HG02571 (cell line): ENCODE data around the gene RELL2.

ENCODE experiments used
- ATAC-seq: cut with Tn5 transposase; IDR thresholded peaks from one replicate; pipeline ENCODE4 v1.9.1; 2021; ENCODE audit warnings: mild to moderate bottlenecking, moderate library complexity; ENCODE audit not compliant: unreplicated experiment

RELL2 gene

GRCh38 chr5:141672841-141673813 lies 36.3 kb downstream of the RELL2 start:
- no peak for ATAC-seq

GRCh38 chr5:141674747-141675146 lies 38.0 kb downstream of the RELL2 start:
- ATAC-seq, result no peak

- ATAC-seq, result no peak
Measured at GRCh38 chr5:141675672-141676071, 38.9 kb downstream of the RELL2 start.

GRCh38 chr5:141677415-141677814 lies 40.6 kb downstream of the RELL2 start:
- ATAC-seq, result no peak

- ATAC-seq, result no peak
Measured at GRCh38 chr5:141680178-141680577, 43.4 kb downstream of the RELL2 start.

GRCh38 chr5:141680751-141681201 lies 44.0 kb downstream of the RELL2 start:
- no peak for ATAC-seq

- ATAC-seq, result no peak
Measured at GRCh38 chr5:141681295-141681694, 44.5 kb downstream of the RELL2 start.

GRCh38 chr5:141681695-141682641 lies 45.2 kb downstream of the RELL2 start, which contains the start of gene ARAP3:
Gene ARAP3, minus strand, starts transcription at chr5:141682230. Its CDS starts 1,744 bp downstream, at chr5:141680486.
- ATAC-seq, result no peak

GRCh38 chr5:141683596-141684141 lies 46.9 kb downstream of the RELL2 start:
- no peak for ATAC-seq

- ATAC-seq, result no peak
Measured at GRCh38 chr5:141685591-141685990, 48.8 kb downstream of the RELL2 start.

GRCh38 chr5:141686648-141687416 lies 50.0 kb downstream of the RELL2 start:
- ATAC-seq, result no peak
